Ectodermal cell (in vitro differentiated cells): ENCODE measurements around the gene TCEAL7.

ENCODE experiments used
- H3K27ac ChIP-seq: 2 replicates; pipeline ENCODE4 v1.7.0; 2013; ENCODE audit warnings: mild to moderate bottlenecking, low read depth, low read length; ENCODE audit not compliant: insufficient read depth, poor library complexity, severe bottlenecking
- H3K27me3 ChIP-seq: 2 replicates; pipeline ENCODE4 v1.7.0; 2013; ENCODE audit warnings: mild to moderate bottlenecking, low read length; ENCODE audit not compliant: insufficient read depth, control insufficient read depth, poor library complexity, severe bottlenecking
- H3K36me3 ChIP-seq: one replicate; pipeline ENCODE4 v1.7.0; 2013; ENCODE audit warnings: low read length; ENCODE audit not compliant: control insufficient read depth, insufficient read depth
- H3K4me1 ChIP-seq: one replicate; pipeline ENCODE4 v1.7.0; 2013; ENCODE audit warnings: low read length; ENCODE audit not compliant: control insufficient read depth, insufficient read depth
- H3K4me3 ChIP-seq: 2 replicates; pipeline ENCODE4 v1.7.0; 2013; ENCODE audit warnings: low read depth, low read length, control low read depth; ENCODE audit not compliant: insufficient read depth
- H3K9me3 ChIP-seq: 2 replicates; pipeline ENCODE4 v1.7.0; 2013; ENCODE audit warnings: mild to moderate bottlenecking, low read length, moderate library complexity; ENCODE audit not compliant: control insufficient read depth
- WGBS, 2 experiments: methylation state at CpG; one replicate each; pipeline ENCODE4 v1.1.7; 2013; ENCODE audit warnings: missing lambda C conversion rate in 2 of 2; 5-methylcytosine and 5-hydroxymethylcytosine counted together

TCEAL7 gene

GRCh38 chrX:103363046-103363445 is 33.0 kb downstream of the TCEAL7 start:
- Histone ChIP-seq H3K4me3 (no peak overlapping the region), H3K4me1 (no peaks in the 10 kb centered on the region), H3K9me3 (no peaks in the 10 kb centered on the region), H3K36me3 (no peaks in the 10 kb centered on the region), H3K27ac (no peak overlapping the region), H3K27me3 (no peaks in the 10 kb centered on the region)
- WGBS, 2 experiments: 90 to 100% methylated on average over 2 of the region's 2 CpGs

GRCh38 chrX:103367502-103367901 is 37.5 kb downstream of the TCEAL7 start:
- no peaks in the 10 kb centered on the region for H3K4me1 ChIP-seq
- 71 to 75% methylated on average over 1 of the region's 1 CpG for WGBS, 2 experiments

DNA sequence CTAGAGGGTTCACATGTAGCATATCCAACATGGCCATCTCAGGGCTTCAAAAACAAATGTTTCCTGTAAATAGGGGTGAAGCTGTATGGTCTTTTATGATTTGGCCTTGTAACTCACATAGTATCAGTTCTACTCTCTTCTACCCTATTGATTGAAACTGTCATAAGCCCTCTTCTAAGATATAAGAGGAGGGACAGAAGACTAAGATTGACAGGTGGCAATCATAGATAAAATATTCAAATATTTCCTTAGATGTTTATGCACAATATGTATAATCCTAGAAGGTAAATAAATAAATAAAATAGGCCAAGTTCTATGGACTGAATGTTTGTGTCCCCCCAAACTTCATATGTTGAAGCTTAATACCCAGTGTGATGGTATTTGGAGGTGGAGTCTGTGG is 39.4 kb downstream of the TCEAL7 start:
- no peaks in the 10 kb centered on the region for H3K27me3 ChIP-seq
- no peak overlapping the region for H3K27ac ChIP-seq
- H3K36me3 ChIP-seq: no peaks in the 10 kb centered on the region
- no peaks in the 10 kb centered on the region for H3K4me1 ChIP-seq
- no peaks in the 10 kb centered on the region for H3K9me3 ChIP-seq
- H3K4me3 ChIP-seq: no peak overlapping the region

More at GRCh38 chrX:103367502-103367901, 37.5 kb downstream of the TCEAL7 start:
- H3K4me3 ChIP-seq: no peak overlapping the region
- H3K36me3 ChIP-seq: no peaks in the 10 kb centered on the region
- no peak overlapping the region for H3K27ac ChIP-seq
- H3K27me3 ChIP-seq: no peaks in the 10 kb centered on the region
- no peaks in the 10 kb centered on the region for H3K9me3 ChIP-seq

DNA sequence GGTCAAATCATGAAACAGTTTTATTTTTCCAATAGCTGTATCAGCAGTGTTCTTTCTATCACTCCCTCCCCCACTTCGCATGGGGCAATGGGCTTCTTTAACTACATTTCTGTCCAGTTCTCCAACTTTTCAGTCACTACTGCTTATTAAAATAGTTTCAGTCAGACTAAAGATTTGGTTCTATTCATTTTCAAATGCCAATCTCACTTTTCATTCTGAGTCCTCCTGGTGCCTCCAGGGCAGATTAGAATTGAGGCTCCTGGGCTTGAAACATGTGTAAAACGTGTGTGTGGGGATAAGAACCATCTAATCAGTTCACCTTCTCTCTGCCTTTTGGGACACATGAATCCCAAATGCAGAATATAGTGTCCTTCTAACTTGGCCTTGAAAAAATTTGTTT is 42.8 kb downstream of the TCEAL7 start:
- no peak overlapping the region for H3K27ac ChIP-seq
- H3K9me3 ChIP-seq: no peaks in the 10 kb centered on the region
- no peak overlapping the region for H3K4me3 ChIP-seq
- WGBS, 2 experiments: 86 to 100% methylated on average over 1 to 2 of the region's 2 CpGs
- H3K36me3 ChIP-seq: no peaks in the 10 kb centered on the region
- H3K27me3 ChIP-seq: no peaks in the 10 kb centered on the region
- no peaks in the 10 kb centered on the region for H3K4me1 ChIP-seq

GRCh38 chrX:103373581-103373980 is 43.5 kb downstream of the TCEAL7 start:
- Histone ChIP-seq H3K4me1 (no peaks in the 10 kb centered on the region), H3K27me3 (no peaks in the 10 kb centered on the region), H3K36me3 (no peaks in the 10 kb centered on the region), H3K4me3 (no peak overlapping the region), H3K27ac (no peak overlapping the region), H3K9me3 (no peaks in the 10 kb centered on the region)
- 82 to 98% methylated on average over 2 of the region's 3 CpGs for WGBS, 2 experiments

- no peaks in the 10 kb centered on the region for H3K4me1 ChIP-seq
- no peaks in the 10 kb centered on the region for H3K36me3 ChIP-seq
- H3K4me3 ChIP-seq: peak within 1 kb of the TSS; percentile 72
- no peaks in the 10 kb centered on the region for H3K27me3 ChIP-seq
- H3K27ac ChIP-seq: peak within 1 kb of the TSS; percentile 80
- no peaks in the 10 kb centered on the region for H3K9me3 ChIP-seq
- 4% methylated on average over 34 to 41 of the region's 62 CpGs for WGBS, 2 experiments
Measured at GRCh38 chrX:103376118-103376978, 46.3 kb downstream of the TCEAL7 start, which contains the start of gene BEX3. Gene BEX3 (plus strand): TSS chrX:103376538. CDS start chrX:103377522, 984 bp downstream.

DNA sequence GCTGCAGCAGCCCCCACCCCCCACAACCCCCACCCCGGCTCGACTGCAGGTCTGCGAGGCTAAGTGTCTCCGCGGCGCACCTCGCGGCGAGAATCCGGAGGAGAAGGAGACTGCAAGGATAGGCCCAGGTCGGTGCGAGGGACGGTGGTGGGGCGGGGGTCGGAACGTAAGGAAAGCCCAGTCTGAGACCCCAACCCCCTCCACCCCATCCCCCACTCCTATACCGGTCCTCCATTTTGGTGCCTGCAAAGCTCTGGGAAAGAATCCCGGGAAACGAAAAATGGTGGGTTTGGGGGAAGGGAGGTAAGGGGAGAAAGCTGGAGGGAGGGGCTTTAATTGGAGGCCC is 46.9 kb downstream of the TCEAL7 start:
- H3K27ac ChIP-seq: peak overlapping the region; percentile 55
- no peaks in the 10 kb centered on the region for H3K27me3 ChIP-seq
- H3K4me1 ChIP-seq: no peaks in the 10 kb centered on the region
- H3K4me3 ChIP-seq: peak overlapping the region; percentile 72
- H3K36me3 ChIP-seq: no peaks in the 10 kb centered on the region
- WGBS, 2 experiments: 0% methylated on average over 9 to 10 of the region's 19 CpGs
- H3K9me3 ChIP-seq: no peaks in the 10 kb centered on the region

GRCh38 chrX:103378990-103379389 is 49.0 kb downstream of the TCEAL7 start:
- 88 to 89% methylated on average over 1 to 2 of the region's 2 CpGs for WGBS, 2 experiments

More at GRCh38 chrX:103378990-103379389, 49.0 kb downstream of the TCEAL7 start:
- H3K27ac ChIP-seq: no peak overlapping the region
- H3K9me3 ChIP-seq: no peaks in the 10 kb centered on the region
- no peaks in the 10 kb centered on the region for H3K27me3 ChIP-seq
- H3K4me1 ChIP-seq: no peaks in the 10 kb centered on the region
- H3K36me3 ChIP-seq: no peaks in the 10 kb centered on the region
- no peak overlapping the region for H3K4me3 ChIP-seq
